ENCODE data around the gene MPO.

DNA sequence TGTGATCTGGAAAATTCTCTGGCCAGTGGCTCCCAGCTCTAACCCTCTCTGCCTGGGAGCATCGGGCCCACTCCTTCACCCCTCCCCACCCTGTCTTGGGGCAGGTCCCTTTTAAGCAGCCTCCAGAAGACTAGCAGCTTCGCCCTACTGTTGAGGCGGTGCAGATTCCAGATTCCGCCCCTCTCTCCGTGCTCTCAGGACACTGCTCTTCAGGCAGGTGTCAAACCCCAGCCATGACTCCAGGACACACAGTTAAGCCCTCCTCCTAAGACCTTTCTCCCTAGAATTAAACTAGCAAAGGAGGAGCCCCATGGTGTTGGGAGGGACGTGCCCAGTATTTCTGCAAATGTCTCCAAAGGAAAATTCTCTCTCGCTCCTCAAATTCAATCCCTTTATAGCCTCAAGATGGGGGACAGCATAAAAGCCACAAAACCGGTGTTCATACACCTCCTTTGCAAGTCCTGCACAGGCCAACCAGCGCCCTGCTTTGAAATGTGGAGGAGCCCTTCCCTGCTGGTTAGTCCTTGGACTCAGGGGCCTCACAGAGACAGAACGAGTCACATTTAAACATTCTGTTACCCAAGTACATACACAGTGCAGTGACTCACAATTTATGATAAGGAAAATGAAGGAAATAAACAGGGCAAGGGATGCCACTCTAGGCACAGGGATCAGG, 35.2 kb downstream of the MPO start:
- TF ChIP-seq, protein P1, sequence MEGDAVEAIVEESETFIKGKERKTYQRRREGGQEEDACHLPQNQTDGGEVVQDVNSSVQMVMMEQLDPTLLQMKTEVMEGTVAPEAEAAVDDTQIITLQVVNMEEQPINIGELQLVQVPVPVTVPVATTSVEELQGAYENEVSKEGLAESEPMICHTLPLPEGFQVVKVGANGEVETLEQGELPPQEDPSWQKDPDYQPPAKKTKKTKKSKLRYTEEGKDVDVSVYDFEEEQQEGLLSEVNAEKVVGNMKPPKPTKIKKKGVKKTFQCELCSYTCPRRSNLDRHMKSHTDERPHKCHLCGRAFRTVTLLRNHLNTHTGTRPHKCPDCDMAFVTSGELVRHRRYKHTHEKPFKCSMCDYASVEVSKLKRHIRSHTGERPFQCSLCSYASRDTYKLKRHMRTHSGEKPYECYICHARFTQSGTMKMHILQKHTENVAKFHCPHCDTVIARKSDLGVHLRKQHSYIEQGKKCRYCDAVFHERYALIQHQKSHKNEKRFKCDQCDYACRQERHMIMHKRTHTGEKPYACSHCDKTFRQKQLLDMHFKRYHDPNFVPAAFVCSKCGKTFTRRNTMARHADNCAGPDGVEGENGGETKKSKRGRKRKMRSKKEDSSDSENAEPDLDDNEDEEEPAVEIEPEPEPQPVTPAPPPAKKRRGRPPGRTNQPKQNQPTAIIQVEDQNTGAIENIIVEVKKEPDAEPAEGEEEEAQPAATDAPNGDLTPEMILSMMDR (IDR thresholded peaks at IDR 0.05; ENCODE audit: extremely low read depth in 1 of 2, insufficient read depth in 1 of 2, low read depth in 1 of 2, low read length in 2 of 2): no peak
- TF ChIP-seq POLR2A (IDR thresholded peaks at IDR 0.05; ENCODE audit: low read depth, low read length): no peak
- TF ChIP-seq FOS (IDR thresholded peaks at IDR 0.05; ENCODE audit: borderline replicate concordance, insufficient read depth, low read length): no peak
- no peak for TF ChIP-seq POLR2AphosphoS5 (IDR thresholded peaks at IDR 0.05; ENCODE audit: insufficient read depth, low read depth, low read length)
- TF ChIP-seq, protein P2, sequence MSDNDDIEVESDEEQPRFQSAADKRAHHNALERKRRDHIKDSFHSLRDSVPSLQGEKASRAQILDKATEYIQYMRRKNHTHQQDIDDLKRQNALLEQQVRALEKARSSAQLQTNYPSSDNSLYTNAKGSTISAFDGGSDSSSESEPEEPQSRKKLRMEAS (IDR thresholded peaks at IDR 0.05; ENCODE audit: insufficient read depth, insufficient read length): no peak
- TF ChIP-seq EZH2 (IDR thresholded peaks at IDR 0.05; ENCODE audit: borderline replicate concordance, low read depth, low read length, severe bottlenecking): no peak
- no peak for TF ChIP-seq JUN (IDR thresholded peaks at IDR 0.05; ENCODE audit: borderline replicate concordance, insufficient read depth, insufficient read length, low read depth)
- TF ChIP-seq GATA2 (IDR thresholded peaks at IDR 0.05; ENCODE audit: insufficient read depth, insufficient read length, low read depth, low read length): no peak

All from endothelial cell of umbilical vein (primary cell).